IPS-15b (cell line): ENCODE measurements around the gene METTL15.

Experiments used
- H3K27me3 ChIP-seq: one replicate; pipeline ENCODE4 v1.6.1; 2013; ENCODE audit warnings: low read length; ENCODE audit not compliant: control insufficient read depth, insufficient read depth
- H3K36me3 ChIP-seq: one replicate; pipeline ENCODE4 v1.6.1; 2013; ENCODE audit warnings: low read length; ENCODE audit not compliant: control insufficient read depth, insufficient read depth
- H3K4me1 ChIP-seq: one replicate; pipeline ENCODE4 v1.6.1; 2013; ENCODE audit warnings: mild to moderate bottlenecking, low read length; ENCODE audit not compliant: control insufficient read depth, insufficient read depth
- H3K4me3 ChIP-seq: one replicate; pipeline ENCODE4 v1.5.1; 2013; ENCODE audit warnings: low read depth, low read length
- H3K9ac ChIP-seq: one replicate; pipeline ENCODE4 v1.6.1; 2013; ENCODE audit warnings: low read depth, mild to moderate bottlenecking, low read length
- H3K9me3 ChIP-seq: one replicate; pipeline ENCODE4 v1.6.1; 2013; ENCODE audit warnings: mild to moderate bottlenecking, low read length; ENCODE audit not compliant: control insufficient read depth, insufficient read depth

The METTL15 gene

DNA sequence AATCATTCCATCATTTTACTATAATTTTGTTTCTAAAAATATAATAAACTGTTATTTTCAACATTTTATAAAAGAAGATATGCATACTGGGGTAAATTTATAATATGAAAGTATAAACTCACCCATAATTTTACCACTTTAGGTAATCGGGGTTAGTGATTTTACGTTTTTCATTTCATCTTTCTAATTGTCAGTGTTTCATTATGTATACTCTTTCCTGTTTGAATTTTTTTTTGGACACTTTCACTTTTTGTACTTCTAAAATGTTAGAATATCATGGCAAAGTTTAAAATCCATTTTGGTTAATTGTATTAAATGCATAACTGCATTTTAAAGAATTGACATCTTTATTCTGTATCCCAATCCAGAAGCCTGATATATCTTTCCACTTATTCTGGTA lies 115.8 kb downstream of the METTL15 start:
- no peaks in the 10 kb centered on the region for H3K9me3 ChIP-seq
- no peaks in the 10 kb centered on the region for H3K27me3 ChIP-seq
- H3K36me3 ChIP-seq = no peaks in the 10 kb centered on the region
- H3K9ac ChIP-seq = no peak overlapping the region
- no peak overlapping the region for H3K4me3 ChIP-seq
- no peaks in the 10 kb centered on the region for H3K4me1 ChIP-seq

DNA sequence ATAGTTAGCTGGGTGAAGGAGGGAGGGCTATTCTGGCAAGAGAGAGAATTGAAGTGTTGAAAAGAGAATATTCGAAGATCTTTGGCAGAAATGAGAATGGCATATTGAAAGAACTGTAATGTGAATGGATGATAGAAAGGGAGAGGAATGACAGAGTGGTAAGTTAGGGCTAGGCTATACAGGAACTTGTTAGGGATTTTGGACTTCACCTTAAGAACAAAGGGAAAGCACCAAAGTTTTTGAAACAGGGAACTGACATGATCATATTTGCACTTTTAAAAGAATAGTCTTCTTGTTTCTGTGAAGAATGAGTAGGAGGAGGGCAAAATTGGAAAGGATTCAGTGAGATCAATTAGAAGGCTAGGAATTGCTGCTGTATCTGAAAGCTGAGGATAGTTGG lies 119.3 kb downstream of the METTL15 start:
- Histone ChIP-seq H3K4me3 (no peak overlapping the region), H3K36me3 (no peaks in the 10 kb centered on the region), H3K27me3 (no peaks in the 10 kb centered on the region), H3K4me1 (no peaks in the 10 kb centered on the region), H3K9me3 (no peaks in the 10 kb centered on the region), H3K9ac (no peak overlapping the region)

DNA sequence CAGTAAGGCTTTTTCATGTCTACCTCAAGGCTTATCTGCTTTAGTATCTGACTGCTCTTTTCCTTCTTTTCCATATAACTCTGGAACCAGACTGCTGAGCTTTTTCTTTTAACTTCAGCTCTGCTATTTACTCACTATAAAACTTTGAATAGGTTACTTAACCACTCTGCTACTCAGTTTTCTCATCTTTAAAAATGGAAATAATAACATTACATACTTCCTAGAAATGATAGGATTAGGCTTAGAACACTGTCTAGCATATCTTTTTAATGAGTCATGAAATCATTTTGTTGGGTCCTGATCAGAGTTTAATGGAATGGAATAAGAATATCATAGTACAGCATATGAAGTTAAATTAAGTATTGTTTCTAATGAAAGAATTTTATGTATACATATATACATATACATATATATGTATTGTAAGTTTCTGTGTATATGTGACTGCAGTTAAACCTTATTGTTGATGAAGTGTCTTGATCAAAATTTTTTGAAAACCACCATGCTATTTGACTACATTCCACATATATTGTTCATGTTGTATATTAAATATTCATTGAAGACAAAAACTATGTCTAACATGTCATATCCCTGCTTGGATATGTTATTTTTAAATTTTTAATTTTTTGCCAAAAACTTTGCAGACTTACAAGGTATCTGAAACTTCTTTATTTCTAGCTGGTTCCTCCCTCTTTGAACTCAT lies 120.2 kb downstream of the METTL15 start:
- H3K4me1 ChIP-seq = no peaks in the 10 kb centered on the region
- no peak overlapping the region for H3K4me3 ChIP-seq
- no peaks in the 10 kb centered on the region for H3K36me3 ChIP-seq
- H3K27me3 ChIP-seq = no peaks in the 10 kb centered on the region
- H3K9ac ChIP-seq = no peak overlapping the region
- H3K9me3 ChIP-seq = no peaks in the 10 kb centered on the region

DNA sequence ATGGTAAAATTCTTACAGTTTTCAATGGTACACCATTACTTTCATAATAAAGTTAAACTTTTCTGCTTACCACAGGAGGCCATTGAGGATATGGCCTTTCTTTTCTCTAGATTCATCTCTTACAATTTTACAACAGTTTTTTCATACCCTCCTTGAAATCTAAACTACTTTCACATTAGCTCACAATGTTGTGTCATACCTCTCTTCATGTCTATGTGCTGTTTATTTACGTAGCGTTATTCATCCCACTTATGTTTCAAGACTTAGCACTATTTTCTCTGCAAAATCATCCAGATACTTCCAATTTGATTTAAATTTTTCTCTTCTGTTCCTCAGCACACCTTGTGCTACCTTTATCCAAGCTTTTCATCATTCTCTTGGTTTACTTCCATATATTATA lies 123.3 kb downstream of the METTL15 start:
- no peaks in the 10 kb centered on the region for H3K36me3 ChIP-seq
- no peaks in the 10 kb centered on the region for H3K4me1 ChIP-seq
- H3K4me3 ChIP-seq = no peak overlapping the region
- no peaks in the 10 kb centered on the region for H3K27me3 ChIP-seq
- no peak overlapping the region for H3K9ac ChIP-seq
- H3K9me3 ChIP-seq = no peaks in the 10 kb centered on the region

DNA sequence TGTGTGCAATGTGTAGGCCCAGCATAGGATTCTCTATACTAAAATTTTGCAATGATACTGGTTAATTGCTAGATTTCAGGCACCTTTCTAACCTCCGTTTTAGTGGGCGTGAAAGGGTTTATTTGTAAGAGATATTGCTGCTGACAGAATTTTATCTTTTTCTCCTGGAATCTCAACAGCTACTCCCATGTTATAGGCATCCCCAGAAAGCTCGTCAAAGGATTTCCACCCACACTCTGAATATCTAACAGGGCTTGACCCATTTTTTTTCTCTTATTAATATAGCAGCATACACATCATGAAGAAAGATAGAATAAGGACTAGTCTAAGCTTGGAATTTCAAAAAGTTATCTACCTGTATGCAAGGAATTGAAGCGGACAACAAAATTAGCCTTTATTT lies 124.5 kb downstream of the METTL15 start:
- H3K9ac ChIP-seq = no peak overlapping the region
- no peaks in the 10 kb centered on the region for H3K36me3 ChIP-seq
- H3K27me3 ChIP-seq = no peaks in the 10 kb centered on the region
- no peaks in the 10 kb centered on the region for H3K4me1 ChIP-seq
- no peak overlapping the region for H3K4me3 ChIP-seq
- H3K9me3 ChIP-seq = no peaks in the 10 kb centered on the region

DNA sequence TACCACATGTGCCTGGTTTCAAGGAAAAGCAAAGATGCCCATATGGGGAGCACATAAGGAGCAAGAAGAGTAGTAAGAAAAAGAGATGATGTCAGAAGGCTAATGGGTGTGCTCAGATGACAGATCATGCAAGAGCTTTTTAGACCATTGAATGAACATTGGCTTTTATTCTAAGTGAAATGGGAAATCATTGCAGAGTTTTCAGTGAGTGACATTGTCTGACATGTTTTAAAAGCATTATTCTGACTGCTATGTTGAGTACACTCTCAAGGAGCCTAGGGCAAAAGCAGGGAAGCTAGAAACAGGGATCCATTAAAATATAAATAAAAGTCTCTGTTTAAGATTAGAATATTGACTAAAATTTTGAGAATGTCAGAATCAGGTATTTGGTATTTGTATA lies 133.6 kb downstream of the METTL15 start:
- no peak overlapping the region for H3K9ac ChIP-seq
- no peaks in the 10 kb centered on the region for H3K36me3 ChIP-seq

DNA sequence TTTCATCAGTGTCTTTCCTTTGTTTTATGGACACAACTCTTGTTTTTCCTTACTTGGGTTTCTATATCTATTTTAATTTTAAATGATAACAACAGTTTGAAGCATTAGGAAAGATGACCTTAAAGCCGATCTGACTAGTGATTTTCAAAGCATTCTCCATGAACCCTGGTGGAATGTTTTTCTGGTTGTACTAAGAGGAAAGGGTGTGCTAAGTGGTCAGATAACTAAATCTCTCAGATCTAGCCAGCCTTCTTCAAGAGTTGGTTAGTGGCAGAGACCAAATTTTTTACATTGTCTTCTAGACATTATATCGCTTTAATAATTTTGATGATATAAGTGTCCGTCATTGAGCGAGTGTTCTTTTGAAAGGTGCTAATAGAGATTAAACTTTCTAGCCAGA lies 134.4 kb downstream of the METTL15 start:
- Histone ChIP-seq H3K9me3 (no peaks in the 10 kb centered on the region), H3K27me3 (no peaks in the 10 kb centered on the region), H3K4me3 (no peak overlapping the region)

More for the DNA sequence above, 133.6 kb downstream of the METTL15 start:
- no peak overlapping the region for H3K4me3 ChIP-seq
- H3K9me3 ChIP-seq = no peaks in the 10 kb centered on the region
- no peaks in the 10 kb centered on the region for H3K4me1 ChIP-seq
- no peaks in the 10 kb centered on the region for H3K27me3 ChIP-seq

DNA sequence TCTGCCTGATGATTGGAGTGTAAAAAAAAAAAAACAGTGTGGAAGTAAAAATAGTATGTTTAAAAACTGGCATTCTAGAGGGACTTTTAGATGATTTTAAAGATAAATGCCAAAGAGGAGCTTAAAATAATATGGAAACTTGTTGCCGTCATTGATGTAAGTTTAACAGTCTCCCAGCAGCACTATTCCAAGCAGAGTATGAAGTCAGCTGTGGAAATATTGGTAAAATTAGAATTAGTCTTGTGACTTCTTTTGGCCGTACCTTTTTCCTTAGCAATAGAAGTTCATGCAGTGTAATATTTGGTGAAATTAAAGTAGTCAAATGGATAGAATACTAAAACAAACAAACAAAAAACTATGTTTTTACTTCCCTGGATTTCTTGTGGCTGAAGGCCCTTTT lies 134.9 kb downstream of the METTL15 start:
- Histone ChIP-seq H3K27me3 (no peaks in the 10 kb centered on the region), H3K4me1 (no peaks in the 10 kb centered on the region), H3K36me3 (no peaks in the 10 kb centered on the region), H3K4me3 (no peak overlapping the region), H3K9ac (no peak overlapping the region), H3K9me3 (no peaks in the 10 kb centered on the region)

More for the DNA sequence above, 134.4 kb downstream of the METTL15 start:
- no peak overlapping the region for H3K9ac ChIP-seq
- no peaks in the 10 kb centered on the region for H3K36me3 ChIP-seq
- no peaks in the 10 kb centered on the region for H3K4me1 ChIP-seq

DNA sequence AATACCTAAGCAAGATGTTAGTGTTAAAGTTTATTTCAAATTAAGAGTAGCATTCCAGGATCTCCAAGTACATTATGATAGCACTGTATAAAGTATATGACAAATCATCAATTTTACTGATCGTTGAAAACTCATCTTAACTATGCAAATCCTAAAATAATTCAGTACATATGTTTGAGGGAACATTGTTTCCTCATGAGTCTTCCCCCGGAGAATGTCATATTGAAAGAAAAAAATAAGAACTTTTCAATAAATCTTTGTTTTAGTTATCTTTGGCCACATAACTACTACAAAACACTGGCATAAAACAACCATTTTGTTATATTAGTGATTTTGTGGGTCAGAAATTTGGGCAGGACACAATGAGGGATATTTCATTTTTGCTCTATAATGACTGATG lies 135.4 kb downstream of the METTL15 start:
- H3K4me1 ChIP-seq = no peaks in the 10 kb centered on the region
- H3K27me3 ChIP-seq = no peaks in the 10 kb centered on the region
- H3K9ac ChIP-seq = no peak overlapping the region
- no peaks in the 10 kb centered on the region for H3K9me3 ChIP-seq
- no peaks in the 10 kb centered on the region for H3K36me3 ChIP-seq
- H3K4me3 ChIP-seq = no peak overlapping the region

DNA sequence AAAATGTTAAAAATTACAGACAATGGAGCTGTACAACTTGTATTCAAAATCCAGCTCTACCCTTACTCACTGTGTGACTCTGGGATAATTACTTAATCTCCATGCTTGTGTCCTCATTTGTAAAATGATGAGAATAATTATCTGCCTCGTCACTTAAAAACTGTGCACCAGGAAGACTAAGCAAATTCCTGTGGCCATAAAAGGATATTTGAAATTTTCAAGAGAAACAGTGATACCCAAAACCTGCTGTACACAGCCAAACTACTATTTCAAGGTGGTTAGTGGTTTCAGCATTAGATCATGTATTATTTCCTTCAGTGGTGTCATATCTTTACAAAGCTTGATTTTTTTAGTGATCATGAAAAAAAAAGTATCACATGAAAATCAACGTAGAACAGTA lies 136.9 kb downstream of the METTL15 start:
- Histone ChIP-seq H3K36me3 (no peaks in the 10 kb centered on the region), H3K27me3 (no peaks in the 10 kb centered on the region), H3K9me3 (no peaks in the 10 kb centered on the region), H3K4me3 (no peak overlapping the region), H3K4me1 (no peaks in the 10 kb centered on the region), H3K9ac (no peak overlapping the region)

DNA sequence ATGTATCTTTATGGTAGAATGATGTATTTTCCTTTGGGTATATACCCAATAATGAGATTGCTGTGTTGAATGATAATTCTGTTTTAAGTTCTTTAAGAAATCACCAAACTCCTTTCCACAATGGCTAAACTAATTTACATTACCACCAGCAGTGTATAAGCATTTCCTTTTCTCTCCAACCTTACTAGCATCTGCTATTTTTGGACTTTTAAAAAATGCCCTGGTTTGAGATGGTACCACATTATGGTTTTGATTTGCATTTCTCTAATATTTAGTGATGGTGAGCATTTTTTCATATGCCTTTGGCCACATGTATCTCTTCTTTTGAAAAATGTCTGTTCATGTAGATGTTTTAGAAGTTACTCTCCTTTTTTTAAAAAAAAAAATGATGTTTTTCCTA lies 142.0 kb downstream of the METTL15 start:
- H3K27me3 ChIP-seq = no peaks in the 10 kb centered on the region
- H3K36me3 ChIP-seq = no peaks in the 10 kb centered on the region
- no peaks in the 10 kb centered on the region for H3K4me1 ChIP-seq
- no peak overlapping the region for H3K4me3 ChIP-seq
- H3K9ac ChIP-seq = no peak overlapping the region
- H3K9me3 ChIP-seq = no peaks in the 10 kb centered on the region

DNA sequence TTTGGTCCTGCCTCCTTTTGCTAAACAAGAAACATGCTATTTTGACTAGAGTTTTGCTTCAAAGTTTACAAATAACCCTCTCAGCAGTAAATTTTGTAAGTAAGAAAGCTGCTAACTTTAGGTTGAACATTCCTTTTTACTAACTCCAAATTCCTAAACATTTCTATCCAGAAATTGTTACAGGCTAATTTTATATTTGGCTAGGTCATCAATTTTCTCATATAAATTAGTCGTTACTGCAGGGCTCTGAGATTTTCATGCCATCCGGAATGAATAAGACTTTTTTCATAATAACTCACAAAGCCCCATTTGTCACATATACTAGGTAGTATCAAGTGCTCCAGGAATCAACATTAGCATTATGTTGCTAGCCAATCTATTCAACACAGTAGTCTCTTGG lies 143.1 kb downstream of the METTL15 start:
- Histone ChIP-seq H3K4me3 (no peak overlapping the region), H3K9me3 (no peaks in the 10 kb centered on the region), H3K4me1 (no peaks in the 10 kb centered on the region), H3K36me3 (no peaks in the 10 kb centered on the region), H3K27me3 (no peaks in the 10 kb centered on the region), H3K9ac (no peak overlapping the region)
